Breast epithelium (tissue), 4 donors: ENCODE data around the gene JMJD1C. TPM values are rescaled to one million over a fixed set of nuclear protein-coding genes. Genes with fewer than 3 reads are reported as not detected.

ENCODE experiments used
- DNase-seq, 2 donors: peaks; one replicate each; pipeline ENCODE4 v3.0.0-alpha.2; 2019; ENCODE audit warnings: low spot score in 2 of 2
- H3K27ac ChIP-seq, 2 donors: fragments of 200-600 bp; sonication (generic) in 1 of 2; one replicate each; pipeline ENCODE4 v1.5.1; 2016 to 2019; ENCODE audit warnings: mild to moderate bottlenecking in 1 of 2
- H3K27me3 ChIP-seq, 2 donors: fragments of 200-600 bp; sonication (generic) in 1 of 2; one replicate each; pipeline versions ENCODE4 v1.5.1 to v1.6.0; 2017 to 2019; ENCODE audit warnings: control low read depth in 1 of 2, mild to moderate bottlenecking in 1 of 2
- H3K36me3 ChIP-seq: fragments of 200-600 bp; one replicate; pipeline ENCODE4 v1.5.1; 2019
- H3K4me1 ChIP-seq, 2 donors: fragments of 200-600 bp; sonication (generic); one replicate each; pipeline ENCODE4 v1.5.1; 2016 to 2019; ENCODE audit warnings: control low read depth in 1 of 2
- H3K4me3 ChIP-seq, 3 donors: fragments of 200-600 bp; sonication (generic); 1 replicate in 2 of 3; 2 replicates in 1 of 3; pipeline ENCODE4 v1.5.1; 2016 to 2019; ENCODE audit warnings: mild to moderate bottlenecking in 3 of 3, moderate library complexity in 2 of 3
- H3K9me3 ChIP-seq, 2 donors: fragments of 200-600 bp; sonication (generic) in 1 of 2; one replicate each; pipeline ENCODE4 v1.5.1; 2016 to 2019; ENCODE audit warnings: control low read depth in 1 of 2
- POLR2A ChIP-seq: fragments of 450-650 bp; IDR thresholded peaks from one replicate; pipeline ENCODE4 v1.6.1; 2016; ENCODE audit warnings: antibody characterized with exemption, mild to moderate bottlenecking, moderate library complexity
- POLR2AphosphoS5 ChIP-seq, 3 donors: sonication (generic); formaldehyde crosslinking; IDR thresholded peaks; one replicate each; pipeline ENCODE4 v1.6.1; 2017; ENCODE audit warnings: antibody characterized with exemption in 3 of 3
- intact Hi-C: fragments of 100-400 bp; cut with DNase I; formaldehyde crosslinking; loops from one replicate; pipeline ENCODE4 v1.15.1; 2023; ENCODE audit warnings: low total_unique reads
- total RNA-seq, 3 donors: library from RNA; depleted of rRNA; stranded (reverse); fragments of >200 nt; gene quantifications; one replicate each; pipeline ENCODE4 v1.1.0, GENCODE V29; 2016
- TF ChIP-seq, protein P1 (sequence below), 3 donors: fragments of 450-650 bp; IDR thresholded peaks; one replicate each; pipeline ENCODE4 v1.5.1; 2016 to 2017; ENCODE audit warnings: antibody characterized with exemption in 3 of 3, mild to moderate bottlenecking in 3 of 3, moderate library complexity in 3 of 3

JMJD1C gene
- total RNA-seq, 3 donors from 2014 or later: 134 to 327 (median 162) TPM

GRCh38 chr10:63209705-63210104, 256.1 kb downstream of the JMJD1C start:
- DNase-seq: no peak
- H3K9me3 ChIP-seq: no peaks in the 10 kb centered on the region
- no peaks in the 10 kb centered on the region for H3K36me3 ChIP-seq
- peaks cover 0 to 16% of the 10 kb centered on the region in 2 donors for H3K4me1 ChIP-seq
- no peak overlapping the region for H3K4me3 ChIP-seq
- H3K27me3 ChIP-seq: no peaks in the 10 kb centered on the region
- intact Hi-C loops: no loop called here
- TF ChIP-seq, protein P1, sequence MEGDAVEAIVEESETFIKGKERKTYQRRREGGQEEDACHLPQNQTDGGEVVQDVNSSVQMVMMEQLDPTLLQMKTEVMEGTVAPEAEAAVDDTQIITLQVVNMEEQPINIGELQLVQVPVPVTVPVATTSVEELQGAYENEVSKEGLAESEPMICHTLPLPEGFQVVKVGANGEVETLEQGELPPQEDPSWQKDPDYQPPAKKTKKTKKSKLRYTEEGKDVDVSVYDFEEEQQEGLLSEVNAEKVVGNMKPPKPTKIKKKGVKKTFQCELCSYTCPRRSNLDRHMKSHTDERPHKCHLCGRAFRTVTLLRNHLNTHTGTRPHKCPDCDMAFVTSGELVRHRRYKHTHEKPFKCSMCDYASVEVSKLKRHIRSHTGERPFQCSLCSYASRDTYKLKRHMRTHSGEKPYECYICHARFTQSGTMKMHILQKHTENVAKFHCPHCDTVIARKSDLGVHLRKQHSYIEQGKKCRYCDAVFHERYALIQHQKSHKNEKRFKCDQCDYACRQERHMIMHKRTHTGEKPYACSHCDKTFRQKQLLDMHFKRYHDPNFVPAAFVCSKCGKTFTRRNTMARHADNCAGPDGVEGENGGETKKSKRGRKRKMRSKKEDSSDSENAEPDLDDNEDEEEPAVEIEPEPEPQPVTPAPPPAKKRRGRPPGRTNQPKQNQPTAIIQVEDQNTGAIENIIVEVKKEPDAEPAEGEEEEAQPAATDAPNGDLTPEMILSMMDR (IDR thresholded peaks at IDR 0.05): no peak
- TF ChIP-seq POLR2A: no peak
- no peak for TF ChIP-seq POLR2AphosphoS5 (IDR thresholded peaks at IDR 0.05)
- H3K27ac ChIP-seq: no peak overlapping the region

GRCh38 chr10:63208986-63209385, 256.8 kb downstream of the JMJD1C start:
- no peaks in the 10 kb centered on the region for H3K9me3 ChIP-seq
- H3K4me3 ChIP-seq: no peak overlapping the region
- no peaks in the 10 kb centered on the region for H3K27me3 ChIP-seq
- TF ChIP-seq POLR2A (no peak), POLR2AphosphoS5 (IDR thresholded peaks at IDR 0.05) (no peak)
- TF ChIP-seq, protein P1 (IDR thresholded peaks at IDR 0.05): no peak
- DNase-seq: no peak
- H3K27ac ChIP-seq: no peak overlapping the region
- peaks cover 0 to 16% of the 10 kb centered on the region in 2 donors for H3K4me1 ChIP-seq
- H3K36me3 ChIP-seq: no peaks in the 10 kb centered on the region
- intact Hi-C loops: no loop called here

GRCh38 chr10:63206997-63207811, 258.6 kb downstream of the JMJD1C start:
- DNase-seq: no peak
- no peak for TF ChIP-seq POLR2A
- TF ChIP-seq, protein P1 (IDR thresholded peaks at IDR 0.05): no peak
- peak in 1 of 3 donors; percentile 11 for TF ChIP-seq POLR2AphosphoS5 (IDR thresholded peaks at IDR 0.05)
- H3K9me3 ChIP-seq: no peaks in the 10 kb centered on the region
- no peaks in the 10 kb centered on the region for H3K27me3 ChIP-seq
- intact Hi-C loops: no loop called here
- no peaks in the 10 kb centered on the region for H3K36me3 ChIP-seq
- H3K4me1 ChIP-seq: peaks cover 0 to 16% of the 10 kb centered on the region in 2 donors
- H3K27ac ChIP-seq: peak overlapping the region; percentile 71 to 72
- H3K4me3 ChIP-seq: peak overlapping the region in 1 of 3 donors; percentile 20

DNA sequence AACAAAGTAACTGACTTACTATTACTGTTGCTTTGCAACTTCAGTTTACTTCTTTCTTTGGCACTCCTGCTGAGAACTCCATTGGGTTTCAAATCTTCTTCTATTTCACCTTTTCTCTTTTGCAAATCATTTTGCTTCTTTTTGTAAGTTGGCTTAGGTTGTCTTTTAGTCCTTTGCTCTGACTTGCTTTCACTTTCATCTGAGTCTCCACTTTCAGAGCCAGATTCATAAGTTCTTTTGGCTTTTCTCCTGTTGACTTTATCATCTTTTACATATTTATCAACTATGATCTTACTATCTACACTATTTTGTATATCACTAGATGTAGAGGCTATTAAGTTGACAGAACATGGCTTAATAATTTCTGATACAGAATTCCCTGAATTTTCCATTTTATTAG, 259.2 kb downstream of the JMJD1C start:
- no peaks in the 10 kb centered on the region for H3K36me3 ChIP-seq
- no peak overlapping the region for H3K4me3 ChIP-seq
- no peaks in the 10 kb centered on the region for H3K9me3 ChIP-seq
- TF ChIP-seq POLR2A: no peak
- TF ChIP-seq, protein P1 (IDR thresholded peaks at IDR 0.05): no peak
- TF ChIP-seq POLR2AphosphoS5 (IDR thresholded peaks at IDR 0.05): no peak
- no peaks in the 10 kb centered on the region for H3K27me3 ChIP-seq
- H3K27ac ChIP-seq: peak overlapping the region; percentile 49 to 71
- no peak for DNase-seq
- peaks cover 0 to 16% of the 10 kb centered on the region in 2 donors for H3K4me1 ChIP-seq
- intact Hi-C loops: no loop called here

DNA sequence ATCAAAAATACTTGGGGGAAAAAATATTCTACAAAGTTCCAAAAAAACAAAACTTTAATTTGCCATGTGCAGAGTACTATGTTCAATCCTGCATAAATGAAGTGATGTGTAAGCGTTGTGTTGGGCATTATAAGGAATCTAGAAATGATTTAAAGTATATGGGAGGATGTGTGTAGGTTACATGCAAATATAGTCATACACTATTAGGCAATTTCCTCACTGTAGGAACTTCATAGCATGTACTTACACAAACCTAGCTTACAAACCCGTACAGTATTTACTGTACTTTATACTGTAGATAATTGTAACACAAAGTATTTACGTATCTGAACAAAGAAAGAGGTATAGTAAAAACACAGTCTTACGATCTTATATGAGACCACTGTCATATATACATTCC, 260.4 kb downstream of the JMJD1C start:
- Histone ChIP-seq H3K9me3 (no peaks in the 10 kb centered on the region), H3K4me3 (no peak overlapping the region), H3K36me3 (no peaks in the 10 kb centered on the region), H3K27me3 (no peaks in the 10 kb centered on the region), H3K27ac (no peak overlapping the region), H3K4me1 (peaks cover 0 to 16% of the 10 kb centered on the region in 2 donors)
- intact Hi-C loops: no loop called here
- no peak for DNase-seq
- TF ChIP-seq, protein P1 (IDR thresholded peaks at IDR 0.05): no peak
- TF ChIP-seq POLR2A (no peak), POLR2AphosphoS5 (IDR thresholded peaks at IDR 0.05) (no peak)
